ENCODE results near the gene PEF1. TPM values are rescaled to one million over a fixed set of nuclear protein-coding genes. Genes with fewer than 3 reads are reported as not detected.
A peak's percentile ranks its signal among the peaks of the same experiment; 100 is the strongest.

The PEF1 gene
- total RNA-seq, 4 donors from 2014 or later, result 29.5 to 53.1 (median 42.7) TPM

DNA sequence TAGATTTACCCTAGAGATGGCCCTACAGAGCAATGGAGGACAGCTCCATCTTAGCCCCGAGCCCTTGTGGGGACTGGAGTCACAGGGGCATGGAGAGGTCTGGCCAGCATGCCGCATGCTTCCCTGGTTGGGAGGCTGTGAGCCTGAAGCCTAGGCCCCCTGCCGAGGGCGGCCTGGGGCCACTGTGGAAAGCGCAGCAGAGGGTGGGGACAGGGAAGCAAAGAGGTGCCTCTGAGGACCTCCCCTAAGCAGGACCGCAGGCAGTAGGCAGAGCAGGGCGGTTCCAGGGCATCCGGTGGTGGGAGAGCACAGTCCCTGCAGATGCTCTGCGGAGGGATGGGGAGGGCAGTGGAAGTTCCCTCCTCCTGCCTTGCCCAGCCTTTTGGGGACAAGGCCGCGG lies 26.5 kb upstream of the PEF1 start:
- Histone ChIP-seq H3K9me3 (no peaks in the 10 kb centered on the region), H3K4me3 (no peak overlapping the region), H3K4me1 (peaks cover 34 to 42% of the 10 kb centered on the region in 2 donors), H3K36me3 (no peaks in the 10 kb centered on the region), H3K27me3 (no peaks in the 10 kb centered on the region), H3K27ac (peak overlapping the region in 2 of 4 donors; percentile 53 to 69)
- TF ChIP-seq POLR2A (IDR thresholded peaks at IDR 0.05), result no peak
- TF ChIP-seq, protein P1, sequence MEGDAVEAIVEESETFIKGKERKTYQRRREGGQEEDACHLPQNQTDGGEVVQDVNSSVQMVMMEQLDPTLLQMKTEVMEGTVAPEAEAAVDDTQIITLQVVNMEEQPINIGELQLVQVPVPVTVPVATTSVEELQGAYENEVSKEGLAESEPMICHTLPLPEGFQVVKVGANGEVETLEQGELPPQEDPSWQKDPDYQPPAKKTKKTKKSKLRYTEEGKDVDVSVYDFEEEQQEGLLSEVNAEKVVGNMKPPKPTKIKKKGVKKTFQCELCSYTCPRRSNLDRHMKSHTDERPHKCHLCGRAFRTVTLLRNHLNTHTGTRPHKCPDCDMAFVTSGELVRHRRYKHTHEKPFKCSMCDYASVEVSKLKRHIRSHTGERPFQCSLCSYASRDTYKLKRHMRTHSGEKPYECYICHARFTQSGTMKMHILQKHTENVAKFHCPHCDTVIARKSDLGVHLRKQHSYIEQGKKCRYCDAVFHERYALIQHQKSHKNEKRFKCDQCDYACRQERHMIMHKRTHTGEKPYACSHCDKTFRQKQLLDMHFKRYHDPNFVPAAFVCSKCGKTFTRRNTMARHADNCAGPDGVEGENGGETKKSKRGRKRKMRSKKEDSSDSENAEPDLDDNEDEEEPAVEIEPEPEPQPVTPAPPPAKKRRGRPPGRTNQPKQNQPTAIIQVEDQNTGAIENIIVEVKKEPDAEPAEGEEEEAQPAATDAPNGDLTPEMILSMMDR (IDR thresholded peaks at IDR 0.05 in 4 of 5, conservative IDR thresholded peaks at IDR 0.05 in 1 of 5), result no peak
- in situ Hi-C loops (cut with MboI; ENCODE audit: low sequenced_read_pairs in 4 of 4) (loop anchor here (25.0 kb wide), 1 partner anchor 291 kb away; no protein-coding TSS in a partner anchor), intact Hi-C loops (cut with DNase I; ENCODE audit: low total_unique reads) (no loop called here)
- ATAC-seq (no peak), DNase-seq (no peak)

DNA sequence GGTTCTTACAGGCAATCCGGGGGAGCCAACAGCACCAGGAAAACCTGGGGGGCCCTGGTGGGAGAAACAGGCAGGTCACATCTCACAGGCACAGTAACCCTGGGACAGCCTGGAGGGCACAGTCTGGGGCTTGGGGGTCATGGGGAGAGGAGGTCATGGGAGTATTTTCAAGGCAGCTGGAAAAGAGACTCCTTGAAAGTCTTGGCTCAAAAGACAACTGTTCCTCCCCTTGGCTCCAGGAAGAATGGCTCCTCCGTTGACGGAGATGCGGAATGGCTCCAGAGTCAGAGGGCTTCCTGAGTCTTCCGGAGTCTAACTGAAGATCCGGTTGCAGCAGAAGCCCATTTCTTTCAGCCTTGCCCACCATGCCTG lies 25.9 kb upstream of the PEF1 start:
- Histone ChIP-seq H3K27ac (peak overlapping the region; percentile 53 to 69 (median 60)), H3K9me3 (no peaks in the 10 kb centered on the region), H3K4me1 (peaks cover 34 to 41% of the 10 kb centered on the region in 2 donors), H3K4me3 (peak overlapping the region; percentile 29 to 50 (median 48)), H3K27me3 (no peaks in the 10 kb centered on the region), H3K36me3 (no peaks in the 10 kb centered on the region)
- intact Hi-C loops (cut with DNase I; ENCODE audit: low total_unique reads) (no loop called here), in situ Hi-C loops (cut with MboI; ENCODE audit: low sequenced_read_pairs in 4 of 4) (loop anchor here (25.0 kb wide), 1 partner anchor 292 kb away; no protein-coding TSS in a partner anchor)
- no peak for ATAC-seq
- TF ChIP-seq POLR2A (IDR thresholded peaks at IDR 0.05), result no peak
- TF ChIP-seq, protein P1 (IDR thresholded peaks at IDR 0.05 in 4 of 5, conservative IDR thresholded peaks at IDR 0.05 in 1 of 5), result no peak
- no peak for DNase-seq

DNA sequence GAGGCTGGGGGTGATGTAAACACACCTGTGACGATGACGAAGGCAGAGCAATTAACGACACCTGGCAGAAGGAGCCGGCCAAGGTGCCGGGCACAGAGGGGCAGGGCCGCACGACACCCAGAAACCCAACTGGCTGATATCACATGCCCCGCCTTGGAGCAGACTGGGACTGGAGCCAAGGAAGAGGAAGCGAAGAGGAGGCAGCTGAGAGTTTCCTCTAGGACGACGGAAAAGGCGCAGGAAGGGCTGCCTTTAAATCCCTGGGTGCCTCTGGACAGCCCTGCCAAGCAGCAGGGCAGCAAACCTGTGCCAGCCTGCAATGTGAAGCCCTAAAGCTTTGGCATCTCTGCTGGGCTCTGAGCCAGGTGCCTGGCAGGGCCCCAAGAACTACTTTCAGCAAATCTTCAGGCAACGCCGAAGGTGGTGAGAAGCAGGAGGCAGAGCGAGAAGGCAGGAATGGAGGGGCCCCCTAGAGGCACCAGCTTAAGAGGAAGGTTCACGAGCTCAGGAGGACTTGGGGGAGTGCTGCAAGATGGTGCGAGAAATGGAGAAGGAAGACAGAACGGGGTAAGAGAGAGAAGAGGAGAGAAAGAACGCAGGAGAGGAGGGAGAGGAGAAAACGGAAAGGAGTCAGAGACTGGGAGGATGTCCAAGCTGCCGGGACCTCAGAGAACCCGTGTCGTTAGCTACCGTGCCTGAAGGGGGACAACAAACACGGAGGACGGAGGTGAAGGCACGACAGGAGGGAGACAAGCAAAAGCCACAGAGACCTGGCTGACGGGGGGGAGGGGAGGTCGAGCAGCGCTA lies 25.3 kb upstream of the PEF1 start:
- Histone ChIP-seq H3K27me3 (no peaks in the 10 kb centered on the region), H3K36me3 (no peaks in the 10 kb centered on the region), H3K9me3 (no peaks in the 10 kb centered on the region), H3K4me3 (peak overlapping the region; percentile 29 to 50 (median 48)), H3K27ac (peak overlapping the region; percentile 53 to 69 (median 60)), H3K4me1 (peaks cover 29 to 36% of the 10 kb centered on the region in 2 donors)
- intact Hi-C loops (cut with DNase I; ENCODE audit: low total_unique reads), result no loop called here
- TF ChIP-seq POLR2A (IDR thresholded peaks at IDR 0.05), result no peak
- TF ChIP-seq, protein P1 (IDR thresholded peaks at IDR 0.05 in 4 of 5, conservative IDR thresholded peaks at IDR 0.05 in 1 of 5), result no peak
- in situ Hi-C loops (cut with MboI; ENCODE audit: low sequenced_read_pairs in 4 of 4), result loop anchor here (5.0 to 25.0 kb wide), 4 partner anchors 45 to 292 kb away; no protein-coding TSS in a partner anchor
- DNase-seq (peak; percentile 64 to 82), ATAC-seq (peak; percentile 71 to 83)

DNA sequence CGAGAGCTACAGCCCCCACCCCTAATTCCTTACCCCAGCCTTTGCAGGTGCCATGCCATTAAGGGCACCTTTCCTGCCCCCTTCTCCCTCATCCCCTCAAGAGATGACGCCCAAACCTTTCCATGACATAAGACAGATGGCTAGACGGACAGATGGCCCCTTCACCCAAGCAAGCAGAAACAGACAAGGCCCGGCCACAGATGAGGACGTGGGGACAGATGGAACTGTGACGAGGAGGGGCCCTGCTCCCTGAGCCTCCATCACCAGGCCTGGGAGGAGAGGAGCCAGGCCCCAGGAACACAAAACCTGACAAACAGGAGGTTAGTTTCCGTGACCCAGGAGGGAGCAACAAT lies 24.7 kb upstream of the PEF1 start:
- in situ Hi-C loops (cut with MboI; ENCODE audit: low sequenced_read_pairs in 4 of 4) (loop anchor here (5.0 to 25.0 kb wide), 4 partner anchors 45 to 293 kb away; no protein-coding TSS in a partner anchor), intact Hi-C loops (cut with DNase I; ENCODE audit: low total_unique reads) (no loop called here)
- no peaks in the 10 kb centered on the region for H3K9me3 ChIP-seq
- DNase-seq (no peak), ATAC-seq (no peak)
- H3K4me1 ChIP-seq, result peaks cover 27 to 31% of the 10 kb centered on the region in 2 donors
- TF ChIP-seq, protein P1 (IDR thresholded peaks at IDR 0.05 in 4 of 5, conservative IDR thresholded peaks at IDR 0.05 in 1 of 5), result no peak
- TF ChIP-seq POLR2A (IDR thresholded peaks at IDR 0.05), result no peak
- H3K27ac ChIP-seq, result peak overlapping the region in 3 of 4 donors; percentile 53 to 69 (median 64)
- H3K36me3 ChIP-seq, result no peaks in the 10 kb centered on the region
- H3K27me3 ChIP-seq, result no peaks in the 10 kb centered on the region
- H3K4me3 ChIP-seq, result peak overlapping the region; percentile 29 to 50 (median 48)
